Measurements from ENCODE around the gene IL10RB.
"Not testable (repeated sequence)": the region's sequence is repeated elsewhere in the genome, so short reads cannot be mapped to it uniquely, and the experiment has no call there.

The IL10RB gene

DNA sequence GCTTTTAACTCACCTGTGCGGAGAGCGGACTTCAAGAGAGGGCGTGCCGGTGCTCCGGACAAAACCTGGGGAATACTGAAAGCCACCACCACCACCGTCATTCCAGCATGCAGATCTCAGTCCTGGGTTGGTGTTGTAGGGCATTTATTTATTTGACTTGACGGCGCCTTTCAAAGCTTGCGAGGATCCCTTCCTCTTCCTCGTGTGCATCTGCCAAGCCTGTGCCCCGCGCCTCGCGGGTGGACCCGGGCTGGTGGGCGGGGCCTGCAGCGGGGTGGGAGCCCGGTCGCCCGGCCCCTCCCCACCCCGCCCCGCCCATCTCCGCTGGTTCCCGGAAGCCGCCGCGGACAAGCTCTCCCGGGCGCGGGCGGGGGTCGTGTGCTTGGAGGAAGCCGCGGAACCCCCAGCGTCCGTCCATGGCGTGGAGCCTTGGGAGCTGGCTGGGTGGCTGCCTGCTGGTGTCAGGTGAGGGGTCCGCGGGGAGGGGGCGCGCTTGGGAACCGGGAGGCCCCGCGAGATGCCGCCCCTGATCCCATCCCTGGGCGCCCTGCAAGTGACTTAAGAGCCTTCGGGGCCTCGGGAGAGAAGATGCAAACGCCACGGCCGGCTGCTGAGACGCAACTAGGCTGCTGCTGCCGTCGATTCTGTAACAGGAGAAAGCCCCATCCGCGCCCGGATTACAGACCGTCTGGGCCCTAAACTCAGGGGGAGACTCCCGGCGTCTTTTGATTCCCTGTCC is at the start of gene IL10RB:
TSS of gene IL10RB (plus strand) at position 318 of the 739 bp plus-strand sequence. CDS start at position 417, 99 bp downstream.
- DNase-seq (ENCODE audit: low spot score): peak; percentile 65
- H3K36me3 Mint-ChIP-seq (ENCODE audit: low read depth): peaks cover 66% of the 10 kb centered on the region
- no peaks in the 10 kb centered on the region for H3K27me3 Mint-ChIP-seq (ENCODE audit: low read depth)
- H3K4me1 Mint-ChIP-seq (ENCODE audit: low read depth): peaks cover 43% of the 10 kb centered on the region
- no peaks in the 10 kb centered on the region for H3K9me3 Mint-ChIP-seq
- H3K27ac Mint-ChIP-seq: peak within 1 kb of the TSS; percentile 89
- peak within 1 kb of the TSS; percentile 98 for H3K4me3 Mint-ChIP-seq

- no peak for DNase-seq (ENCODE audit: low spot score)
- Mint-ChIP-seq H3K9me3 (peaks cover 26% of the 10 kb centered on the region), H3K4me1 (ENCODE audit: low read depth) (peaks cover 58% of the 10 kb centered on the region), H3K27me3 (ENCODE audit: low read depth) (peaks cover 3% of the 10 kb centered on the region), H3K27ac (no peak overlapping the region), H3K36me3 (ENCODE audit: low read depth) (peaks cover 28% of the 10 kb centered on the region), H3K4me3 (no peak overlapping the region)
Measured at GRCh38 chr21:33217138-33217520, 49.0 kb upstream of the IL10RB start.

- DNase-seq (ENCODE audit: low spot score): no peak
- Mint-ChIP-seq H3K27ac (peak overlapping the region; percentile 5), H3K36me3 (ENCODE audit: low read depth) (peaks cover 24% of the 10 kb centered on the region), H3K4me3 (no peak overlapping the region), H3K9me3 (peaks cover 21% of the 10 kb centered on the region), H3K27me3 (ENCODE audit: low read depth) (peaks cover 3% of the 10 kb centered on the region), H3K4me1 (ENCODE audit: low read depth) (peaks cover 39% of the 10 kb centered on the region)
Measured at GRCh38 chr21:33219300-33219699, 46.9 kb upstream of the IL10RB start.

DNA sequence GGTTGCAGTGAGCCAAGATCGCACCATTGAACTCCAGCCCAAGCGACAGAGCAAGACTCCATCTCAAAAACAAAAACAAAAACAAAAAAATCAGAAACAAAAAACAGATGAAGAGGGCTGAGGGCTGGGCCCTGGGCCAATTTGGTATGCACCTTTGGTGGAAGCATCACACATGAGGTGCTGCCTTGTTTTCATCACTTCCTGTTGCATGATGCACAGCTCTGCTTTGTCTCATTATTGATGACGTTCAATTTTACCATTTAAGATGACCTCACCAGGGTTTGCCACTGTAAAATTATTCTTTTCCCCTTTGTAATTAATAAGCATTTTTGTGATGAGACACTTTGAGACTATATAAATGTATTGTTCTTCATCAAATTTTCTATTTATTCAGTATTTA is 46.2 kb upstream of the IL10RB start:
- no peak overlapping the region for H3K4me3 Mint-ChIP-seq
- peaks cover 3% of the 10 kb centered on the region for H3K27me3 Mint-ChIP-seq (ENCODE audit: low read depth)
- DNase-seq (ENCODE audit: low spot score): peak; percentile 3
- peaks cover 20% of the 10 kb centered on the region for H3K9me3 Mint-ChIP-seq
- peaks cover 35% of the 10 kb centered on the region for H3K4me1 Mint-ChIP-seq (ENCODE audit: low read depth)
- no peak overlapping the region for H3K27ac Mint-ChIP-seq
- H3K36me3 Mint-ChIP-seq (ENCODE audit: low read depth): peaks cover 21% of the 10 kb centered on the region

DNA sequence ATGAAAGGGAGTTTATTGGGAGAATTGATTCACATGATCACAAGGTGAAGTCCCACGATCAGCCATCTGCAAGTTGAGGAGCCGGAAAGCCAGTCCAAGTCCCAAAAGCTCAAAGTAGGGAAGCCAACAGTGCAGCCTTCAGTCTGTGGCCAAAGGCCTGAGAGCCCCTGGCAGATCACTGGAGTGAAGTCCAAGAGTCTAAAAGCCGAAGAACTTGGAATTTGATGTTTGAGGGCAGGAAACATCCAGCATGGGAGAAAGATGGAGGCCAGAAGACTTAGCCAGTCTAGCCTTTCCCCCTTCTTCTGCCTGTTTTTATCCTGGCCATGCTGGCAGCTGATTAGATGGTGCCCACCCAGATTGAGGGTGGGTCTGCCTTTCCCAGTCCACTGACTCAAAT is 40.8 kb upstream of the IL10RB start:
- not testable (repeated sequence) for H3K4me3 Mint-ChIP-seq; H3K27me3 Mint-ChIP-seq (ENCODE audit: low read depth); H3K36me3 Mint-ChIP-seq (ENCODE audit: low read depth); H3K9me3 Mint-ChIP-seq; H3K27ac Mint-ChIP-seq
- peak; percentile 1 for DNase-seq (ENCODE audit: low spot score)
- H3K4me1 Mint-ChIP-seq (ENCODE audit: low read depth): peaks cover 16% of the 10 kb centered on the region

DNA sequence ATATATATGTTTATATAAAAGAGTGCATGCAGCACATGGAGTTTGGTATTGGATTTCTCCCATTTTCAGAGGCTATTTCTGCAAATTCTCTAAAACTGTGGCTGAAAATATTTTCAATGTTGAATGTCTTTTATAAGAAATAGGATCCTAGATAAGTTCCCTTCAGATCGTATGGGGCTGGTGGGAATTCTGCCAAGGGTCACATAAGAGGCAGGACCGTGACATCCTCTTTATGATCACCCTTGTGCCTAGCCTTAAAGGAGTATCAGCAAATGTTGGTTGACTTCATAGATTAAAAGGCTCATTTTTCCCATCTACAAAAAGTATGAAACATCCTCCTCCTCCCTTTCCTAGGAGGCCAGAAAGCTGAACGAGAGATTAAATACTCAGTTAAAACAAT is 37.7 kb upstream of the IL10RB start:
- Mint-ChIP-seq H3K9me3 (no peaks in the 10 kb centered on the region), H3K4me3 (no peak overlapping the region), H3K36me3 (ENCODE audit: low read depth) (peaks cover 20% of the 10 kb centered on the region), H3K27me3 (ENCODE audit: low read depth) (no peaks in the 10 kb centered on the region), H3K27ac (no peak overlapping the region), H3K4me1 (ENCODE audit: low read depth) (peaks cover 34% of the 10 kb centered on the region)
- no peak for DNase-seq (ENCODE audit: low spot score)

DNA sequence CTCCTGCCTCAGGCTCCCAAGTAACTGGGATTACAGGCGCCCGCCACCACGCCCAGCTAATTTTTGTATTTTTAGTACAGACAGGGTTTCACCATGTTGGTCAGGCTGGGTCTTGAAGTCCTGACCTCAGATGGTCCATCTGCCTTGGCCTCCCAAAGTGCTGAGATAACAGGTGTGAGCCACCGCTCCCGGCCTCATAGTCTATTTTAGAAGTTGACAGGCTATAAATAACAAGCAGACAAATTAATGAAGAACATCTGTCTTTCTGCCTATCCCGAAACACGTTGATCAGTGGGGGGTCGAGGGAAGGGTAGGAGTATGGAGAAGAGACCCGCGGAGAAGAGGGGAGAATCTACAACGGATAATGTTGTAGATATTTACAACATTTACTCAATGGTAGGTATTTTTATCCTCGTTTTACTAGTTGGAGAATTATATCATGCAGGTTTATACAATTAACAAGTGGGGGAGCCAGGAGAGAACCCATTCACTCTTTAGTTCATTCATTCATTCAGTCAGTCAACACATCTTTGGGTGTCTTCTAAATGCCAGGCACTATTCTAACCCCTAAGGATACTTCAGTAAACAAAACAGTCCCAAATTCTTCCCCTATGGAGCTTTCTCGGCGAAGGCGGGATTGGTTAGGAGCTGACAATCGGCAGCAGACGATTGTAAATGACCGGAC is 36.9 kb upstream of the IL10RB start:
- H3K36me3 Mint-ChIP-seq (ENCODE audit: low read depth): peaks cover 25% of the 10 kb centered on the region
- no peaks in the 10 kb centered on the region for H3K9me3 Mint-ChIP-seq
- H3K4me1 Mint-ChIP-seq (ENCODE audit: low read depth): peaks cover 40% of the 10 kb centered on the region
- H3K27me3 Mint-ChIP-seq (ENCODE audit: low read depth): no peaks in the 10 kb centered on the region
- DNase-seq (ENCODE audit: low spot score): no peak
- H3K4me3 Mint-ChIP-seq: peak overlapping the region; percentile 80
- H3K27ac Mint-ChIP-seq: peak overlapping the region; percentile 78

- Mint-ChIP-seq H3K36me3 (ENCODE audit: low read depth) (peaks cover 30% of the 10 kb centered on the region), H3K27me3 (ENCODE audit: low read depth) (no peaks in the 10 kb centered on the region), H3K27ac (peak within 1 kb of the TSS; percentile 93), H3K4me3 (peak within 1 kb of the TSS; percentile 93), H3K9me3 (no peaks in the 10 kb centered on the region), H3K4me1 (ENCODE audit: low read depth) (peaks cover 47% of the 10 kb centered on the region)
- DNase-seq (ENCODE audit: low spot score): peak; percentile 74
Measured at GRCh38 chr21:33229784-33230544, 36.2 kb upstream of the IL10RB start, which contains the start of gene IFNAR2. IFNAR2 (plus strand) TSS chr21:33229938; CDS start chr21:33241923, 11,985 bp downstream.

DNA sequence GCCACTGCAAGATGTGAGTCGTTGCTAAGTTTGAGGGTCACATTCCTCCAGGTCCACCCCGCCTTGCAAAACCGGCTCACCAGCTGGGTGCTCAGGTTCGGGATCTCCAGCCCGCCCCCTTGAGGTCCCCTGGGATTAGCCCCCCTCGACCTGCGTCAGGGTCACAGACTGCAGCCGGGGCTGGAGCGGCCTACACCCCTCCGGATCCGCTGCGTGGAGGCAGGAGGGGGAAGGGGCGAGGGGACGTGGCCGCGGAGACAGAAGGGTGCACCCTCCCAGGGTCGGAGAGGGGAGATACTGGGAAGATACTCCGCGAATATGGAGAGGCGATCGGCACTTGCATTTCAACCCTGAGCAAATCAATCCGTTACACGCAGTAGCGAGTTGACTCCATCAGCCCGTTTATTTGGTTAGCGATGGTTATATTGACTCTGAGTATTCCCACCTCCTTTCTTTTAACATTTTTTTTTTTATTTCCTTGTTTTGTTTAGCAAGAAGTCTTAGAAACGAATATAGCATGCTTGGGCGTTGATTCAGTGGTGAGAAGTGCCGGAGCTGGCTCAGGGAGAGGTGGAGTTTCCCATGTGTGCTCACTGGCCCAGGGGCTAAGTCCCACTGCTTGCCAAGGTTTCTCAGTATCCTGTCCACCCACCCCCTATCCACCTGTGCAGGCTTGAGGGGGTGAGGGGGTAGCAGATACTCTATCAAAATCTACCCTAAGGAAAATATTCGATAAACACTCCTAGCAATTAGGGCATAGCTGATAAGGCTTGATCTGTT is 35.4 kb upstream of the IL10RB start:
- DNase-seq (ENCODE audit: low spot score): no peak
- peaks cover 30% of the 10 kb centered on the region for H3K36me3 Mint-ChIP-seq (ENCODE audit: low read depth)
- H3K9me3 Mint-ChIP-seq: no peaks in the 10 kb centered on the region
- H3K27me3 Mint-ChIP-seq (ENCODE audit: low read depth): no peaks in the 10 kb centered on the region
- peak overlapping the region; percentile 93 for H3K27ac Mint-ChIP-seq
- peak overlapping the region; percentile 93 for H3K4me3 Mint-ChIP-seq
- H3K4me1 Mint-ChIP-seq (ENCODE audit: low read depth): peaks cover 47% of the 10 kb centered on the region

GRCh38 chr21:33231526-33231925 is 34.6 kb upstream of the IL10RB start:
- Mint-ChIP-seq H3K27me3 (ENCODE audit: low read depth) (no peaks in the 10 kb centered on the region), H3K27ac (peak overlapping the region; percentile 93), H3K4me1 (ENCODE audit: low read depth) (peaks cover 53% of the 10 kb centered on the region), H3K9me3 (no peaks in the 10 kb centered on the region), H3K36me3 (ENCODE audit: low read depth) (peaks cover 35% of the 10 kb centered on the region), H3K4me3 (peak overlapping the region; percentile 93)
- DNase-seq (ENCODE audit: low spot score): peak; percentile 65

- H3K36me3 Mint-ChIP-seq (ENCODE audit: low read depth): peaks cover 41% of the 10 kb centered on the region
- H3K27ac Mint-ChIP-seq: peak overlapping the region; percentile 93
- H3K4me3 Mint-ChIP-seq: peak overlapping the region; percentile 93
- no peak for DNase-seq (ENCODE audit: low spot score)
- H3K9me3 Mint-ChIP-seq: no peaks in the 10 kb centered on the region
- no peaks in the 10 kb centered on the region for H3K27me3 Mint-ChIP-seq (ENCODE audit: low read depth)
- H3K4me1 Mint-ChIP-seq (ENCODE audit: low read depth): peaks cover 54% of the 10 kb centered on the region
Measured at GRCh38 chr21:33232291-33233034, 33.7 kb upstream of the IL10RB start.

DNA sequence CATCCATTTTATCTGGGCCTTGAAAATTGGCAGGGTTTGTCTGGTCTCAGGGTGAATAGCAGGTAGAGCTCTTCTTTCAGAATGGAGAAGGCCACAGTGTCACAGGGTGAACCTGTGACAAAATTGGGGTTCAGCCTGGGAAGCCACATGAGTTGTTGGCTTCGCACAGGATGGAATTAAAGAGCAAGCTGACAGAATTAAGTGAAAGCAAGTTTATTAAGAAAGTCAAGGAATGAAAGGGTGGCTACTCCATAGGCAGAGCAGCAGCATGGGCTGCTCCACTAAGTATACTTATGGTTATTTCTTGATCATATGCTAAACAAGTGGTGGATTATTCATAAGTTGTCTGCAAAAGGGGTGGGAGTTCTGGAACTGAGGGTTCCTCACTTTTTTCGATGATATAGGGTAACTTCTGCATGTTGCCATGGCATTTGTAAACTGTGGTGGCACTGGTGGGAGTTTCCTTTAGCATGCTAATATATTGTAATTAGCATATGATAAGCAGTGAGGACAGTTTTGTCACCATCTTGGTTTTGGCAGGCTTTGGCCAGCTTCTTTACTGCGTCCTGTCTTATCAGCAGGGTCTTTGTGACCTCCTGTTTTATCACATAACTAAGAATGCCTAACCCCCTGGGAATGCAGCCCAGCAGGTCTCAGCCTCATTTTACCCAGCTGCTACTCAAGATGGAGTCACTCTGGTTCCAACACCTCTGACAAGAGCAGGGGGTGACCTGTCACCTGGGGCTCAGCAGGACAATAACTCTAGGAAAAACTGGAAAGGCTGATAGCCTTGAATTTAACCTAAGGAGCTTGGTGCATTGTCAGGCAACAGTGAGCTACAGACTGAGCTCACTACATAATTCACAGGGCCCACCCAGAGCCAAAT is 31.3 kb upstream of the IL10RB start:
- Mint-ChIP-seq H3K27me3 (ENCODE audit: low read depth) (no peaks in the 10 kb centered on the region), H3K27ac (peak overlapping the region; percentile 1), H3K4me3 (peak overlapping the region; percentile 60), H3K4me1 (ENCODE audit: low read depth) (peaks cover 65% of the 10 kb centered on the region), H3K9me3 (no peaks in the 10 kb centered on the region), H3K36me3 (ENCODE audit: low read depth) (peaks cover 56% of the 10 kb centered on the region)
- DNase-seq (ENCODE audit: low spot score): no peak

All from T-helper 2 cell treated with Interferon-gamma antibody and Interleukin-4, amounts not matched to agents 5 μg/mL and 100 μg/mL, for 36 hours (primary cell).